B cell (primary cell): ENCODE data around the gene KEAP1. TPM values are rescaled to one million over a fixed set of nuclear protein-coding genes. Genes with fewer than 3 reads are reported as not detected.

Source experiments
- ATAC-seq: fragments of 200-7000 bp; cut with Tn5 transposase; one replicate; pipeline ENCODE4 v1.10.0; 2021; ENCODE audit warnings: low read depth, mild to moderate bottlenecking, moderate number of reproducible peaks, moderate library complexity
- CTCF ChIA-PET: fragments of 350-600 bp; sonication (Branson Sonifier 250); formaldehyde crosslinking; loops from one replicate; lab custom pipeline; 2021; ENCODE audit warnings: antibody characterized with exemption, inconsistent platforms; lab: Charles Lee
- POLR2A ChIA-PET: fragments of 350-600 bp; sonication (Branson Sonifier 250); formaldehyde crosslinking; loops from one replicate; lab custom pipeline; 2021; ENCODE audit warnings: antibody characterized with exemption; lab: Charles Lee
- DNase-seq: peaks from one replicate; pipeline ENCODE4 v3.0.0; 2013
- H2AFZ ChIP-seq: 2 replicates; pipeline ENCODE4 v1.6.1; 2012; ENCODE audit warnings: mild to moderate bottlenecking, low read depth, low read length; ENCODE audit not compliant: insufficient read depth, poor library complexity, severe bottlenecking
- H3K27ac ChIP-seq, 2 donors: 1 replicate in 1 of 2; 2 replicates in 1 of 2; pipeline ENCODE4 v1.5.1; 2012 to 2013; ENCODE audit warnings: low read length in 2 of 2, mild to moderate bottlenecking in 2 of 2, moderate library complexity in 1 of 2
- H3K27me3 ChIP-seq, 4 experiments: fragments of 200-600 bp in 1 of 4; sonication (generic) in 1 of 4; replicated peaks in 1 of 4; 1 replicate in 2 of 4; 2 replicates in 2 of 4; pipeline versions ENCODE4 v1.6.1 to v1.7.0; 2013 to 2016; ENCODE audit warnings: low read length in 3 of 4, mild to moderate bottlenecking in 2 of 4, mixed read lengths in 1 of 4, moderate library complexity in 1 of 4; ENCODE audit not compliant: insufficient read depth in 4 of 4, control insufficient read depth in 3 of 4; ENCODE audit errors: control extremely low read depth in 1 of 4
- H3K36me3 ChIP-seq, 2 experiments: replicated peaks in 1 of 2; 1 replicate in 1 of 2; 2 replicates in 1 of 2; pipeline versions ENCODE4 v1.6.1 to v1.7.1; 2013; ENCODE audit warnings: low read length in 1 of 2; ENCODE audit not compliant: insufficient read depth in 2 of 2, control insufficient read depth in 1 of 2; ENCODE audit errors: control extremely low read depth in 1 of 2, extremely low read depth in 1 of 2
- H3K4me1 ChIP-seq, 2 donors: fragments of 200-600 bp in 1 of 2; sonication (generic) in 1 of 2; 1 replicate in 1 of 2; 2 replicates in 1 of 2; pipeline versions ENCODE4 v1.5.1 to v1.6.1; 2013 to 2017; ENCODE audit warnings: low read length in 2 of 2; ENCODE audit not compliant: control insufficient read depth in 2 of 2, insufficient read depth in 2 of 2
- H3K4me2 ChIP-seq: replicated peaks from 2 replicates; pipeline ENCODE3; 2012; ENCODE audit warnings: mild to moderate bottlenecking, low read depth, low read length; ENCODE audit not compliant: poor library complexity, severe bottlenecking
- H3K4me3 ChIP-seq, 5 experiments: fragments of 200-600 bp in 1 of 5; sonication (generic) in 1 of 5; 1 replicate in 3 of 5; 2 replicates in 2 of 5; pipeline versions ENCODE4 v1.5.1 to v1.7.0; 2011 to 2016; ENCODE audit warnings: low read length in 4 of 5, mild to moderate bottlenecking in 4 of 5, low read depth in 2 of 5, control low read depth in 1 of 5, moderate library complexity in 1 of 5; ENCODE audit not compliant: insufficient read depth in 1 of 5; ENCODE audit errors: control extremely low read depth in 1 of 5, extremely low read depth in 1 of 5
- H3K79me2 ChIP-seq: fragments of 200-600 bp; sonication (generic); one replicate; pipeline ENCODE4 v1.6.0; 2016; ENCODE audit warnings: low read length; ENCODE audit not compliant: control insufficient read depth, insufficient read depth
- H3K9ac ChIP-seq: fragments of 200-600 bp; sonication (generic); 2 replicates; pipeline ENCODE4 v1.6.1; 2017; ENCODE audit warnings: mild to moderate bottlenecking, low read length, moderate library complexity
- H3K9me3 ChIP-seq, 3 donors: one replicate each; pipeline versions ENCODE4 v1.6.1 to v1.7.1; 2013; ENCODE audit warnings: low read length in 2 of 3; ENCODE audit not compliant: control insufficient read depth in 2 of 3, insufficient read depth in 1 of 3; ENCODE audit errors: control extremely low read depth in 1 of 3
- H4K20me1 ChIP-seq: 2 replicates; pipeline ENCODE4 v1.6.0; 2012; ENCODE audit warnings: mild to moderate bottlenecking, low read length; ENCODE audit not compliant: insufficient read depth, control insufficient read depth, poor library complexity, severe bottlenecking
- H3K27ac Mint-ChIP-seq: one replicate; pipeline ENCODE4 v1.8.0; 2021; ENCODE audit warnings: mixed read lengths
- H3K27me3 Mint-ChIP-seq: one replicate; pipeline ENCODE4 v1.8.0; 2021; ENCODE audit warnings: mixed read lengths
- H3K4me1 Mint-ChIP-seq: one replicate; pipeline ENCODE4 v1.8.0; 2021; ENCODE audit warnings: mixed read lengths
- H3K4me3 Mint-ChIP-seq: one replicate; pipeline ENCODE4 v1.8.0; 2021; ENCODE audit warnings: mixed read lengths
- H3K9me3 Mint-ChIP-seq: one replicate; pipeline ENCODE4 v1.8.0; 2022; ENCODE audit warnings: mixed read lengths; ENCODE audit not compliant: insufficient read depth
- EZH2 ChIP-seq: IDR thresholded peaks from 2 replicates; pipeline ENCODE4 v1.6.1; 2012; ENCODE audit warnings: borderline replicate concordance, low read depth, mild to moderate bottlenecking, moderate library complexity, low read length; ENCODE audit not compliant: insufficient read depth, poor library complexity, severe bottlenecking
- WGBS: methylation state at CpG from one replicate; pipeline ENCODE4 v1.1.5; 2013; ENCODE audit warnings: missing lambda C conversion rate; ENCODE audit not compliant: insufficient coverage; 5-methylcytosine and 5-hydroxymethylcytosine counted together
- intact Hi-C: fragments of 100-400 bp; cut with micrococcal nuclease; formaldehyde crosslinking; loops from one replicate; pipeline ENCODE4 v1.10.0; 2022
- polyA plus RNA-seq: library from polyadenylated mRNA; depleted of rRNA; stranded (reverse); fragments of >200 nt; gene quantifications from 2 replicates; pipeline ENCODE4 v1.2.3, GENCODE V29; 2012
- total RNA-seq, 2 donors: library from RNA; stranded (reverse); fragments of 120-200 nt in 1 of 2; gene quantifications; 1 replicate in 1 of 2; 2 replicates in 1 of 2; pipeline versions ENCODE4 v1.2.3 to v1.2.4, GENCODE V29; 2013 to 2022
- TF ChIP-seq, protein P1 (sequence below): fragments of 200-600 bp; IDR thresholded peaks from one replicate; pipeline ENCODE4 v1.8.0; 2022; ENCODE audit warnings: antibody characterized with exemption, mild to moderate bottlenecking

The KEAP1 gene
- total and polyA plus RNA-seq, 2 donors (not counting 1 experiment from before 2014, with no cell fraction given): 17.7 to 27.0 TPM

DNA sequence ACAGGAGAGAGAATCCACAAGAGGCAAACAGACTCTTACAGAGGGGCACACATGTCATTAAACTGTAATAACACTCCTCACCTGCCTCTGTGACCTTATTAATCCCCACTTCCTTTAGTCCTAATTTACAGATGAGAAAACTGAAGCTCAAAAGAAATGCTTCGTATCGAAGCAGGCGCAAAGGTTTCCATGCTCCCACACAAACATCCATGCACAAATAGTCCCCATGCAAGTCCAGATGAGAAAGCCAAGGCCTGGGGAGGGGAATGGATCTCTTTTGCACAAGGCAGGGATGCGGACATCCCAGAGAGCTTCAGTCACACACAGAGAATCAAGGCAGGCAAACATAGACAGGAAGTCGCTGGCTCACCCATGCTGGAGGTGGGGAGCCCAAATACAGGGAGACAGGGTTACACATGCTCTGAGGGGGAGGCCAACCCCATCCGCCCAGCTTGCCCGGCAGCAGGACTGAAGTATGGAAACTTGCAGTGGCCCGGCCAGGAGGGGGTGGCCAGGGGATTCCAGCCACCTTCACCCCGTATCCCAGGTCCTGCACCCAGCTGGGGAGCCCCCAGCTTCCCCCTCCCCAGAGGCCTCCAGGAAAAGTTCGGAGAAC, 13.6 kb upstream of the KEAP1 start:
- Mint-ChIP-seq H3K4me3 (peak overlapping the region; percentile 47), H3K4me1 (peaks cover 36% of the 10 kb centered on the region), H3K27ac (peak overlapping the region; percentile 5), H3K9me3 (no peaks in the 10 kb centered on the region), H3K27me3 (peaks cover 53% of the 10 kb centered on the region)
- H3K4me1 ChIP-seq: peaks cover 34 to 39% of the 10 kb centered on the region in 2 donors
- no peaks in the 10 kb centered on the region for H4K20me1 ChIP-seq
- no peak overlapping the region for H3K9ac ChIP-seq
- peak overlapping the region in 1 of 5 experiments; percentile 14 for H3K4me3 ChIP-seq
- no peak overlapping the region for H3K27ac ChIP-seq
- DNase-seq (no peak), ATAC-seq (no peak)
- H3K79me2 ChIP-seq: no peaks in the 10 kb centered on the region
- CTCF ChIA-PET: interaction anchor here (0.7 to 1.5 kb wide), 3 partner anchors 8 to 17 kb away, joined by 3 to 5 read pairs (median 4); no protein-coding TSS in a partner anchor
- 53% methylated on average over 7 of the region's 10 CpGs for WGBS
- POLR2A ChIA-PET: interaction anchor here (0.7 kb wide), 1 partner anchor 127 kb away, joined by 14 read pairs; no protein-coding TSS in a partner anchor
- intact Hi-C loops: no loop called here
- peak overlapping the region; percentile 55 for H3K4me2 ChIP-seq
- peaks cover 2 to 87% (median 45%) of the 10 kb centered on the region in 4 experiments for H3K27me3 ChIP-seq
- peaks cover 0 to 13% (median 0%) of the 10 kb centered on the region in 3 donors for H3K9me3 ChIP-seq
- TF ChIP-seq, protein P1, sequence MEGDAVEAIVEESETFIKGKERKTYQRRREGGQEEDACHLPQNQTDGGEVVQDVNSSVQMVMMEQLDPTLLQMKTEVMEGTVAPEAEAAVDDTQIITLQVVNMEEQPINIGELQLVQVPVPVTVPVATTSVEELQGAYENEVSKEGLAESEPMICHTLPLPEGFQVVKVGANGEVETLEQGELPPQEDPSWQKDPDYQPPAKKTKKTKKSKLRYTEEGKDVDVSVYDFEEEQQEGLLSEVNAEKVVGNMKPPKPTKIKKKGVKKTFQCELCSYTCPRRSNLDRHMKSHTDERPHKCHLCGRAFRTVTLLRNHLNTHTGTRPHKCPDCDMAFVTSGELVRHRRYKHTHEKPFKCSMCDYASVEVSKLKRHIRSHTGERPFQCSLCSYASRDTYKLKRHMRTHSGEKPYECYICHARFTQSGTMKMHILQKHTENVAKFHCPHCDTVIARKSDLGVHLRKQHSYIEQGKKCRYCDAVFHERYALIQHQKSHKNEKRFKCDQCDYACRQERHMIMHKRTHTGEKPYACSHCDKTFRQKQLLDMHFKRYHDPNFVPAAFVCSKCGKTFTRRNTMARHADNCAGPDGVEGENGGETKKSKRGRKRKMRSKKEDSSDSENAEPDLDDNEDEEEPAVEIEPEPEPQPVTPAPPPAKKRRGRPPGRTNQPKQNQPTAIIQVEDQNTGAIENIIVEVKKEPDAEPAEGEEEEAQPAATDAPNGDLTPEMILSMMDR: no peak
- no peak for TF ChIP-seq EZH2
- H3K36me3 ChIP-seq: no peaks in the 10 kb centered on the region
- H2AFZ ChIP-seq: no peak overlapping the region

DNA sequence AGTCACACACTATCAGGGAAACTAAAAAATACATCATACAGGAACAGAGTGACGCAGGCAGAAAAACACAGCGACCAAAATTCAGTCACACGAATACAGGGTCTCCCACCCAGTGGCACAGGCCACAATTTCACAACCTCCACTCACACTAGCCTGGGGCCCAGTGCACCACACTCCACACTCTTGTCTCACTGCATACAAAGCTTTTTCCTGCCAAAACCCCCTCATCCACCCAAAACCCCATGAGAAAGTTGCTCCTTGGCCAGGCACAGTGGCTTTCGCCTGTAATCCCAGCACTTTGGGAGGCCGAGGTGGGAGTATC, 12.9 kb upstream of the KEAP1 start:
- peaks cover 53% of the 10 kb centered on the region for H3K27me3 Mint-ChIP-seq

More for the DNA sequence above, 12.9 kb upstream of the KEAP1 start:
- no peaks in the 10 kb centered on the region for H4K20me1 ChIP-seq
- Mint-ChIP-seq H3K4me1 (peaks cover 36% of the 10 kb centered on the region), H3K9me3 (no peaks in the 10 kb centered on the region), H3K4me3 (no peak overlapping the region), H3K27ac (no peak overlapping the region)
- no peak for TF ChIP-seq EZH2
- TF ChIP-seq, protein P1: no peak
- intact Hi-C loops: no loop called here
- peaks cover 0 to 13% (median 0%) of the 10 kb centered on the region in 3 donors for H3K9me3 ChIP-seq
- no peak overlapping the region for H2AFZ ChIP-seq
- peaks cover 34 to 39% of the 10 kb centered on the region in 2 donors for H3K4me1 ChIP-seq
- WGBS: 78% methylated on average over 3 of the region's 5 CpGs
- ATAC-seq (no peak), DNase-seq (no peak)
- no peaks in the 10 kb centered on the region for H3K79me2 ChIP-seq
- no peaks in the 10 kb centered on the region for H3K36me3 ChIP-seq
- H3K4me3 ChIP-seq: no peak overlapping the region
- H3K4me2 ChIP-seq: no peak overlapping the region
- no peak overlapping the region for H3K27ac ChIP-seq
- ChIA-PET CTCF (interaction anchor here (1.4 kb wide), 1 partner anchor 10 kb away, joined by 4 read pairs; no protein-coding TSS in a partner anchor), POLR2A (no interaction called here)
- H3K9ac ChIP-seq: no peak overlapping the region
- H3K27me3 ChIP-seq: peaks cover 2 to 86% (median 45%) of the 10 kb centered on the region in 4 experiments
